Psoas muscle (tissue), 8 donors: ENCODE measurements around the gene SORL1. TPM values are rescaled to one million over a fixed set of nuclear protein-coding genes. Genes with fewer than 3 reads are reported as not detected.

Experiments
- ATAC-seq, 4 donors: fragments of 200-7000 bp; cut with Tn5 transposase; one replicate each; pipeline ENCODE4 v1.9.1; 2020; ENCODE audit warnings: moderate library complexity in 3 of 4, mild to moderate bottlenecking in 2 of 4
- DNase-seq, 2 donors: peaks; one replicate each; pipeline ENCODE4 v3.0.0-alpha.2; 2020
- H3K27ac ChIP-seq: fragments of 200-600 bp; one replicate; pipeline ENCODE4 v1.8.0; 2022
- H3K27me3 ChIP-seq, 3 donors: fragments of 200-600 bp in 1 of 3; one replicate each; pipeline versions ENCODE4 v1.6.1 to v1.8.0; 2013 to 2022; ENCODE audit warnings: low read length in 2 of 3, mild to moderate bottlenecking in 2 of 3, moderate library complexity in 1 of 3; ENCODE audit not compliant: insufficient read depth in 3 of 3
- H3K36me3 ChIP-seq, 2 donors: fragments of 200-600 bp in 1 of 2; one replicate each; pipeline versions ENCODE4 v1.6.1 to v1.8.0; 2013 to 2022; ENCODE audit warnings: low read depth in 1 of 2, mild to moderate bottlenecking in 1 of 2, moderate library complexity in 1 of 2; ENCODE audit not compliant: insufficient read depth in 1 of 2
- H3K4me1 ChIP-seq: fragments of 200-600 bp; one replicate; pipeline ENCODE4 v1.8.0; 2022
- H3K4me3 ChIP-seq: fragments of 200-600 bp; one replicate; pipeline ENCODE4 v1.8.0; 2022; ENCODE audit warnings: mild to moderate bottlenecking
- H3K9me3 ChIP-seq: fragments of 200-600 bp; one replicate; pipeline ENCODE4 v1.8.0; 2022
- CTCF ChIP-seq: fragments of 200-600 bp; IDR thresholded peaks from one replicate; pipeline ENCODE4 v1.8.0; 2022; ENCODE audit warnings: antibody characterized with exemption
- WGBS, 3 donors: extraction: QIAGEN DNeasy Blood & Tissue Kit; methylation state at CpG; one replicate each; pipeline versions ENCODE4 v1.1.6 to v1.1.7; 2013; 5-methylcytosine and 5-hydroxymethylcytosine counted together
- intact Hi-C, 2 donors: fragments of 100-400 bp; cut with DNase I; formaldehyde crosslinking; loops; one replicate each; pipeline versions ENCODE4 v1.11.0 to v1.14.2; 2022
- polyA plus RNA-seq, 3 donors: library from polyadenylated mRNA; stranded (reverse); fragments of 200-250 nt; gene quantifications; one replicate each; pipeline ENCODE4 v1.2.3, GENCODE V29; 2013
- total RNA-seq, 4 donors: library from RNA; stranded (reverse); fragmentation: NEBNext Ultra II Directional in 2 of 4; extraction: Animal tissue kit (Norgen Biotek cat#: 25700) in 2 of 4; gene quantifications; one replicate each; pipeline versions ENCODE4 v1.2.1 to v1.2.4, GENCODE V29; 2021 to 2023
- donor health status: healthy with polysubstance abuse.
- donor health status: DM: no; HTN: no; CAD: no; lungs with moderate emphysema.
- donor health status: Bipolar disorder and iron deficiency.
- donor health status: healthy.
- donor health status: DM: yes; HTN: yes; CAD: no.
- donor health status: DM: no; HTN: no; CAD: no.
- donor health status: DM: no; HTN: no; CAD: no.
- donor health status: DM: yes; HTN: yes; CAD: no.

The SORL1 gene
- total and polyA plus RNA-seq, 7 donors: 0.07 to 3.3 (median 1.5) TPM

- 74 to 86% (median 83%) methylated on average over 2 of the region's 2 CpGs for WGBS, 3 donors
- no peak for TF ChIP-seq CTCF
- H3K9me3 ChIP-seq: no peaks in the 10 kb centered on the region
- H3K36me3 ChIP-seq: no peaks in the 10 kb centered on the region
- no peaks in the 10 kb centered on the region for H3K4me1 ChIP-seq
- intact Hi-C loops: no loop called here
- H3K27me3 ChIP-seq: peaks cover 0 to 6% (median 0%) of the 10 kb centered on the region in 3 donors
- no peak overlapping the region for H3K27ac ChIP-seq
- H3K4me3 ChIP-seq: no peak overlapping the region
- no peak for ATAC-seq
- no peak for DNase-seq
Measured at GRCh38 chr11:121420398-121420797, 31.7 kb upstream of the SORL1 start.

DNA sequence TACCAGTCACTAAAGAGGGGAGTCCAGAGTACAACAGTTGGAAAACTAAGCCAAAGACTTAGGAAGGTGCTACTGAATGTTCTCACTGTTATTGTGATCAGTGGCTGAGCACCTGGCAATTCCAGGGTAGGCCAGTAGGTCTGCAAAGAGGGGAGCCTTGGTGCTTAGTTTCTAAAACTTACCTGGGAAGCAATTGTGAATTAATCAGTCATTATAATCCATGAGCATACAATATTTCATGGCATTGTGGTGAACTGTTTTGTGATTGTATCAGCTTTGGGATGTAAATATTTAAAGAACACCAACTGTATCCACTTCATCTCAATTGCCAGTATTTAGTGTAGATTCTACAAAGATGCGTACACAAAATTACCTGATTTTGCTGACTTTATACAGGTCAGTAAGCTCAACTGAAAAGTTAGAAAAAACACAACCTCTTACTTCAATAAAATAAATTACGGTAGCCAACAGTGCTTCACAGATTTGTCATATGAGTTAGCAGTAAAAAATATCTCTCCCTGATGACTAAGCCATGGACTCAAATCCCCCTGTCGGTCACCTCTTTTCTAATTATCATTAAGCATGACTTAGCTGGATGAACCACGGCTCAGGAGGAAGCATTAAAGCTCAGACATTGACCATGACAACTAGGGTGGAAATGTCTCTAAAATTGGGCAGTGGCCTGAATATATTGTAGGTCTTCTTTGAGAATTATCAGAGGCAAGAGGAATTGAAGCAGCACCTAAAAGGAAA, 30.8 kb upstream of the SORL1 start:
- Histone ChIP-seq H3K36me3 (no peaks in the 10 kb centered on the region), H3K27me3 (peaks cover 0 to 6% (median 0%) of the 10 kb centered on the region in 3 donors), H3K9me3 (no peaks in the 10 kb centered on the region), H3K27ac (no peak overlapping the region), H3K4me3 (no peak overlapping the region), H3K4me1 (no peaks in the 10 kb centered on the region)
- ATAC-seq: no peak
- TF ChIP-seq CTCF: no peak
- intact Hi-C loops: no loop called here
- WGBS, 3 donors: 44 to 75% (median 48%) methylated on average over 4 of the region's 4 CpGs
- no peak for DNase-seq

DNA sequence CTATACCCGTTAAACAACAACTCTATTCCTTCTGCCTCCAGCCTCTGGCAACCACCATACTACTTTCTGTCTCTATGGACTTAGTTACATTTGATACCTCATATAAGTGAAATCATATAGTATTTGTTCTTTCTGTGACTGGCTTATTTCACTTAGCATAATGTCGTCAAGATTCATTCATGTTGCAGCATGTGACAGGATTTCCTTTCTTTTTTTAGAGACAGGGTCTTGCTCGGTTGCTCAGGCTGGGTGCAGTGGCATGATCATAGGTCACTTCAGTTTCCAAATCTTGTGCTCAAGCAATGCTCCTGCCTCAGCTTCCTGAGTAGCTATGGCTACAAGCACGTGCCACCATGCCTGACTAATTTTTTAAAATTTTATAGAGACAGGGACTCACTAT, 29.4 kb upstream of the SORL1 start:
- Histone ChIP-seq H3K27ac (no peak overlapping the region), H3K27me3 (peaks cover 0 to 14% (median 2%) of the 10 kb centered on the region in 3 donors), H3K4me3 (no peak overlapping the region), H3K4me1 (no peaks in the 10 kb centered on the region), H3K36me3 (no peaks in the 10 kb centered on the region), H3K9me3 (no peaks in the 10 kb centered on the region)
- WGBS, 3 donors: 60 to 68% (median 62%) methylated on average over 4 of the region's 4 CpGs
- intact Hi-C loops: no loop called here
- TF ChIP-seq CTCF: no peak
- DNase-seq (no peak), ATAC-seq (no peak)

- intact Hi-C loops: no loop called here
- H3K27ac ChIP-seq: no peak overlapping the region
- peaks cover 0 to 14% (median 2%) of the 10 kb centered on the region in 3 donors for H3K27me3 ChIP-seq
- H3K36me3 ChIP-seq: no peaks in the 10 kb centered on the region
- no peak for TF ChIP-seq CTCF
- H3K4me1 ChIP-seq: no peaks in the 10 kb centered on the region
- no peak for ATAC-seq
- H3K4me3 ChIP-seq: no peak overlapping the region
- no peaks in the 10 kb centered on the region for H3K9me3 ChIP-seq
- DNase-seq: no peak
- WGBS, 3 donors: 94 to 97% (median 96%) methylated on average over 5 of the region's 5 CpGs
Measured at GRCh38 chr11:121425828-121426227, 26.3 kb upstream of the SORL1 start.
